GM20000 (cell line): ENCODE data around the gene ASIC4.

Experiments used
- DNase-seq: peaks from one replicate; pipeline ENCODE4 v3.0.0; 2012; ENCODE audit warnings: low spot score
- TF ChIP-seq, protein P1 (sequence below): IDR thresholded peaks from 2 replicates; pipeline ENCODE4 v1.5.1; 2012; ENCODE audit warnings: mild to moderate bottlenecking, control low read depth; ENCODE audit errors: extremely low read depth, missing control alignments

The ASIC4 gene

DNA sequence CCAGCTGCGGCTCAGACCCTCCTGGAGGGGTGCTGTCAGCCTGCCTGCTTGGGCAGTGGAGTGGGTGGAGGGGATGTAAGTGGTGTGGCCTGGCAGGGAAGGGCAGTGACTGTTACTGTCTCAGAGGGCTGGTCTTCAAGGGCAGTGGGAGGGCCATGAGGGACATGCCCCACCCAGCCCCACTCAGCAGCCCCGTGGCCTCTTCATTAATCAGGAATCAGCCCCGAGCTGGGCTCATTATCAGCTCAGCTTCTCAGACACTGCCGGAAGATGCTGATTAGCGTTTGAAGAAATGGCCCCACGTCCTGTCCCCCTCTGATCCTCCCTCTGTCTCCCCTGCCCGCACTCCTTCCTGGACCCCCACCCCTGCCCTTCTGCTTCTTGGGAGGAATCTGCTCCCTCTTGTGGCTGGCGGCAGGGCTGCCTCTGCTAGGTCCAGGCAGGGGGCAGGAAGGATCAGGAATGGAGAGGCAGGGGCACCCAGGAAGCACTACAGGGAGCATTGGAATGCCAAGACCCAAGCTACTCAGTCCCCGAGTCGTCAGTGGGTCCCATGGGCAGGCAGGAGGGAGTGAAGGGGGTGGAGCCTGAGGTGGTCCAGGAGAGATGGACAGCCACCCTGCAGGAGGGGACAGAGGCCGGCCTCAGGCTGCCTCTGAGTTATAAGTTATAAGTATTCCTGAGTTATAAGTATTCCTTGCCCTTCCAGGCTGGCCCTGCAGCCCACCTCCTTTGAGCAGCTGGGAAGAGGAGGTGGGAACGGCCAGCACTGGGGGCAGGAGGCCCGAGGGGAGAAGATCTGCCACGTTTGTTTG, 7.0 kb downstream of the ASIC4 start:
- no peak for DNase-seq

DNA sequence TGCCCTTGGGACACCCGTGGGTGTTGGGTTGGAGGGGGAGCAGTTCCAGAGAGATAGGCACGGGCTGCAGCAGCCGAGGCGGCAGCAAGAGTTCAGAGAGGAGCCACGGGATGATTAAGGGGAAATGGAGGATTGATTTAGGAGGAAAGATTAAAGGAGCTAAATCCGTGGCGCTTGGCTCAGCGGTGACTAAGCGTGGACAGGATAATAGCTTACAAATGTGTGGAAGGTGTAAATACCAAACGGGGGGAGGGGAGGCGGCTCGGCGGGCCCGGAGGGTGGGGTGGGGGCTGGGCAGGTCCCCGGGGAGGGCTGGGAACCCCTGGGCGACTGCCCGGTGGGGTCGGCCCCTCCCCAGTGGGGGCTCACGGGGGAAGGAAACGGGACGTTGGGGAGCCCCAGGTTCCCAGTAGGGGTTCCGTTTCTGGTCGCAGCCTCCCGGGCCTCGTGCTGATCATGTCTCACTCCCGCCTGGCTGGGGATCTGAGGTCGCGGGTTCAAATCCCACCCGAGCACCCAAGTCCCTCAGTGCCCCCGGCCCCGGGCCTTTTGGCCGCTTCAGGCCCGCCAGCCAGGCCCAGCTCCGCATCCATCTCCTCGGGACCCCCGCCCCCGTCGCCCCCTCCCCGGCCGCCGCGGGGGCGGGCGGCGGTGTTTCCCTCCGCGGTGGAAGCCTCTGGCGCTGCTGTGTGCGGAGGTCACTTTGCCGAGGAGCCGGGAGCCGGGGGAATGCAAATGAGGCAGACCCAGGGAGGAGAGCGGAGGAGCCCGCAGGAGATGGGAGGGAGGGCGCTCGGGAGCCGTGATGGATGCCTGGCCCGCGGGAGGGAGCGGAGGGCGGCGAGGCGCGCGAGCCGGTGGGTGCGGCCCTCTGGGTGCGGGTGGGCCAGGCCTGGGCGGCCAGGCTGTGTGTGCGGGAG, 8.1 kb downstream of the ASIC4 start:
- no peak for DNase-seq
- TF ChIP-seq, protein P1, sequence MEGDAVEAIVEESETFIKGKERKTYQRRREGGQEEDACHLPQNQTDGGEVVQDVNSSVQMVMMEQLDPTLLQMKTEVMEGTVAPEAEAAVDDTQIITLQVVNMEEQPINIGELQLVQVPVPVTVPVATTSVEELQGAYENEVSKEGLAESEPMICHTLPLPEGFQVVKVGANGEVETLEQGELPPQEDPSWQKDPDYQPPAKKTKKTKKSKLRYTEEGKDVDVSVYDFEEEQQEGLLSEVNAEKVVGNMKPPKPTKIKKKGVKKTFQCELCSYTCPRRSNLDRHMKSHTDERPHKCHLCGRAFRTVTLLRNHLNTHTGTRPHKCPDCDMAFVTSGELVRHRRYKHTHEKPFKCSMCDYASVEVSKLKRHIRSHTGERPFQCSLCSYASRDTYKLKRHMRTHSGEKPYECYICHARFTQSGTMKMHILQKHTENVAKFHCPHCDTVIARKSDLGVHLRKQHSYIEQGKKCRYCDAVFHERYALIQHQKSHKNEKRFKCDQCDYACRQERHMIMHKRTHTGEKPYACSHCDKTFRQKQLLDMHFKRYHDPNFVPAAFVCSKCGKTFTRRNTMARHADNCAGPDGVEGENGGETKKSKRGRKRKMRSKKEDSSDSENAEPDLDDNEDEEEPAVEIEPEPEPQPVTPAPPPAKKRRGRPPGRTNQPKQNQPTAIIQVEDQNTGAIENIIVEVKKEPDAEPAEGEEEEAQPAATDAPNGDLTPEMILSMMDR: no peak

More for the DNA sequence above, 7.0 kb downstream of the ASIC4 start:
- TF ChIP-seq, protein P1: peak; percentile 9

DNA sequence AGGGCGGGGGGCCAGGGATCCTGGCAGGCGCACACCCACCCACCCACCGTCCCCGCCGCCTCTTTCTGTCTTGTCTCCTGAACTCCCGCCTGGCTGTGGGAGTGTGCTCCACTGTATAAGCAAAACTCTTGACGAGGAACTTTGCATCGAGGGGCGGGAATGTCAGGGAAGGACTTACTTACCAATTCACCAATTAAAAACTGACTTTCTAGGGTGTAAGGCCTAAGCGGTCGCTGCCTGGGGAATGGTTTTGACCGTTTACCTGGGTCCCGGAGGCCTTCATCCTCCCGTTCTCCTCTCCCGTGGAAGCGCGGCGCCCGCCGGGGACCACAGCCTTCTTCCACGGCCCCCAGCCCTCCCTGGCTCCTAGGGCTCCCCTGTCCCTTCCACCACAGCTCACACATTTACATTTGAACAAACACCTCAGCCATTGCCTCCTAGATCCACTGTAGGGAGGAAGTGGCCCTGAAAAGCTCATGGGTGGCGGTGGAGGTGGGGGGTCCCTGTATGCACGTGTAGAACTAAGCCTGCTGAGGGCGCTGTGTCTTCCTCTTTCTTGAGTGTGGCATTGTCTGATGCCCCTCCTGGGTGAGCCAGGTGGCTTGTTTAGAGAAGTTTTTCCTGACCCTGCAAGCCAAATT, 8.9 kb downstream of the ASIC4 start:
- DNase-seq: no peak
- TF ChIP-seq, protein P1: no peak

DNA sequence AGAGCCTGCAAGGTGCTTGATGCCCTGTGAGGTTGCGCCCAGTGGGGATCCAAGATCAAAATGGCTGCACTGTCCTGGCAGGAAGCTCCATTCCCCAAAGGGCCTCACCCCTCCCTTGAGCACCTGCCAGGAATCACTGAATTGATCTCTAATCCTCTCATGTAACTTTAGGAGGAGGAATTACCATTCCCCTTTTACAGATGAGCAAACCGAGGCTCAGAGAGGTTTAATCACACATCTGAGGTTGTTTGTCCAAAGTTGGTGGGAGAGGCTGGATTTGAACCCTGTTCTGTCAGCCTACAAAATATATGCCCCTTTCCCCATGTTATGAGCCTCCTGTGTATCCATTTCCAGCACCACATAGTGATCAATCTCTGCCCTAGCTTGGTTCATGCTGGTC, 10.5 kb downstream of the ASIC4 start:
- no peak for DNase-seq
- TF ChIP-seq, protein P1: no peak

DNA sequence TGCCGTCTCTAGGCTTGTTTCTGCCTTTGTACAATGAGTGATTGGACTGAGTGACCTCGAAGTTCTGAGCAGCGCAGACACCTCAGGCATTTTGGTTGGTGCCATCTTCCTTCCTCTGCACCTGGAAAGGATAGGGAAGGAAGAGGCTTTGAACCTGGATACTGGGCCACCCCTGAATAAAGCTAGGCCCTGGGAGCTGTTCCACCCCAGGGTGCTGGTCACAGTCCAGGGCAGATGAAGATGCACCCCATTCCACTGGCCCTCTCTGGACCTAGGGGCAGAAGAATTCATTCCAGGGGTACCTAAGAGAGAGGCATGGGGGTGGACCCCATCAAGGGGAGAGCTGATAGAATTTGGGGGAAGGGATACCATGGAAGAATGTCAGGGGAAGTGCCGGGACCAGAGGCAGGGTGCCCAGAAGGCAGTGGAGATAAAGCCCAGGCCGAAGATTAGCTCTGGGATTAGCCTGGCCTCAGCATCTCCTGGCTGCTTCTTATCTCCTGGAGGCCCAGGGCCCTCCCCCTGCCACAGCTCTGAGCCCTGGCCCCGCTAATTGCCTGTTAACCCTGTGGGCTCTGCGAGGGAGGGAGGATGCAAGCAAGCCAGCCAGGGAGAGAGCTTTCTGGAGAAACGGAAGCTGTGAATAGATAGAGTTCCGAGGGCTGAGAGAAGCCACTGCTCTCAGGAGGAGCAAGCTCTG, 11.4 kb downstream of the ASIC4 start:
- DNase-seq: no peak
- TF ChIP-seq, protein P1: no peak

DNA sequence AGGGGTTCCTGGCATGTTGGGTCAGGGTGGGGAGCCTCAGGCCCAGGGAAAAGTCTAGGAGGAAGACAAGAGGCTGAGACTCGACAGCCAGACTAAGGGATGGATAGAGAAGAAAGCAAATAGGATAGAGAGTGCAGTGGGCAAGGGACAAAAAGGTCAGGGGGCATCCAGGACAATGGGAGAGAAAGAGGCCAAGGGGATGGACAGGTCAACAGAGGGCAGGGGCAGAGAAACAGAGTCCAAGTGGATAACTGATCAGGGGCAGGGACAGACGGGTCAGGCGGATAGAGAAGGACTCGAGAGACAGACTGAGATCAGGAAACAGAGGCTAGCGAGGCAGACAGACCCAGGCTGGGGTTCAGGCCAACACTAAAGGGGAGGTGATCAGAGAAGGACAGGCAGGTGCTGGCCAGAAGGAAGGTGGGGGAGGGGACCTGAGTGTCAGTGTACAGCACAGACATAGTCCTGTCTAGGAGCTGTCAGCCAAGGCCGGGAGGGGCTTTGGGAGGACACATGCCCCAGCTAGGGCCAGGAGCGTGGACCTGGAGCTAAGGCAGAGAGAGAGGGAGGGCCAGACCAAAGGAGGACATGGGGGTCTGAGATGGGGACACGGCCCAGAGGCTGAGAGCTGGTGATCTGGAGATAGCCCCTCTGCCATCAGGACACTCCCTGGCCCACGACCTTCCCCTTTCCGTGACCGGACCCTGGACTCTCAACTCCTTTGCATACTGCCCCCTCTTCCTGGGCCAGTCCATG, 12.2 kb downstream of the ASIC4 start:
- no peak for DNase-seq
- TF ChIP-seq, protein P1: no peak
